CD4-positive, alpha-beta memory T cell (primary cell): ENCODE data around the gene SPDYE5. TPM values are rescaled to one million over a fixed set of nuclear protein-coding genes. Genes with fewer than 3 reads are reported as not detected.
A peak's percentile ranks its signal among the peaks of the same experiment; 100 is the strongest.

ENCODE experiments used
- CTCF ChIA-PET: fragments of 350-600 bp; sonication (Branson Sonifier 250); formaldehyde crosslinking; loops from one replicate; lab custom pipeline; 2021; ENCODE audit warnings: inconsistent platforms; ENCODE audit not compliant: partially characterized antibody; lab: Charles Lee
- POLR2A ChIA-PET: fragments of 350-600 bp; sonication (Branson Sonifier 250); formaldehyde crosslinking; loops from one replicate; lab custom pipeline; 2021; ENCODE audit not compliant: partially characterized antibody; lab: Charles Lee
- DNase-seq, 5 donors: peaks; one replicate each; pipeline versions ENCODE4 v3.0.0 to v3.0.0-alpha.2; 2020 to 2022; ENCODE audit warnings: mixed read lengths in 1 of 5
- H3K27ac ChIP-seq: one replicate; pipeline ENCODE4 v1.7.0; 2013; ENCODE audit warnings: low read depth, low read length
- H3K27me3 ChIP-seq: 2 replicates; pipeline ENCODE4 v1.7.0; 2013; ENCODE audit warnings: mild to moderate bottlenecking, low read length, moderate library complexity; ENCODE audit not compliant: insufficient read depth
- H3K36me3 ChIP-seq: 2 replicates; pipeline ENCODE4 v1.7.0; 2013; ENCODE audit warnings: mild to moderate bottlenecking, low read length, moderate library complexity; ENCODE audit not compliant: insufficient read depth
- H3K4me1 ChIP-seq: 2 replicates; pipeline ENCODE4 v1.7.0; 2013; ENCODE audit warnings: mild to moderate bottlenecking, low read length, moderate library complexity; ENCODE audit not compliant: insufficient read depth
- H3K4me3 ChIP-seq, 2 donors: one replicate each; pipeline ENCODE4 v1.7.0; 2013; ENCODE audit warnings: low read length in 2 of 2, mild to moderate bottlenecking in 1 of 2
- H3K9me3 ChIP-seq, 2 donors: one replicate each; pipeline ENCODE4 v1.7.0; 2013; ENCODE audit warnings: low read length in 2 of 2, control low read depth in 1 of 2; ENCODE audit not compliant: control insufficient read depth in 1 of 2
- H3K27ac Mint-ChIP-seq, 7 donors: one replicate each; pipeline ENCODE4 v1.8.0; 2020 to 2021; ENCODE audit warnings: mixed read lengths in 7 of 7, mild to moderate bottlenecking in 6 of 7, inconsistent platforms in 3 of 7, moderate library complexity in 3 of 7
- H3K27me3 Mint-ChIP-seq, 2 donors: one replicate each; pipeline ENCODE4 v1.8.0; 2020 to 2021; ENCODE audit warnings: mixed read lengths in 2 of 2
- H3K36me3 Mint-ChIP-seq, 2 donors: one replicate each; pipeline ENCODE4 v1.8.0; 2020 to 2021; ENCODE audit warnings: mixed read lengths in 2 of 2, inconsistent platforms in 1 of 2, mild to moderate bottlenecking in 1 of 2
- H3K4me1 Mint-ChIP-seq, 4 donors: one replicate each; pipeline ENCODE4 v1.8.0; 2020 to 2021; ENCODE audit warnings: mixed read lengths in 4 of 4, mild to moderate bottlenecking in 1 of 4
- H3K4me3 Mint-ChIP-seq, 8 donors: one replicate each; pipeline ENCODE4 v1.8.0; 2020 to 2021; ENCODE audit warnings: mixed read lengths in 8 of 8, mild to moderate bottlenecking in 7 of 8, moderate library complexity in 6 of 8, inconsistent platforms in 3 of 8
- H3K9me3 Mint-ChIP-seq, 8 donors: one replicate each; pipeline ENCODE4 v1.8.0; 2020 to 2021; ENCODE audit warnings: mixed read lengths in 8 of 8, mild to moderate bottlenecking in 5 of 8, inconsistent platforms in 3 of 8, moderate library complexity in 1 of 8
- intact Hi-C: fragments of 100-400 bp; cut with micrococcal nuclease; formaldehyde crosslinking; loops from one replicate; pipeline ENCODE4 v1.15.1; 2023
- polyA plus RNA-seq, 2 donors: library from polyadenylated mRNA; unstranded; fragments of 300-500 nt; fragmentation: Illumina TruSeq; gene quantifications; one replicate each; pipeline ENCODE4 v1.2.3, GENCODE V29; 2021
- total RNA-seq, 2 experiments: library from RNA; stranded (reverse); gene quantifications; one replicate each; pipeline ENCODE4 v1.2.3, GENCODE V29; 2021

The SPDYE5 gene
- total and polyA plus RNA-seq, 4 experiments from 2014 or later = 0.29 to 0.56 TPM; not detected in 2

GRCh38 chr7:75536940-75537538, 44.9 kb downstream of the SPDYE5 start:
- CTCF ChIA-PET = no interaction called here
- H3K27ac Mint-ChIP-seq = no peak overlapping the region
- no peak for DNase-seq
- no peak overlapping the region for H3K4me3 Mint-ChIP-seq
- Histone ChIP-seq H3K4me1 (no peaks in the 10 kb centered on the region), H3K9me3 (no peaks in the 10 kb centered on the region), H3K27me3 (no peaks in the 10 kb centered on the region), H3K36me3 (no peaks in the 10 kb centered on the region), H3K27ac (no peak overlapping the region), H3K4me3 (no peak overlapping the region)
- intact Hi-C loops = no loop called here
- POLR2A ChIA-PET = no interaction called here
- no peaks in the 10 kb centered on the region for H3K27me3 Mint-ChIP-seq
- peaks cover 2 to 21% of the 10 kb centered on the region in 2 donors for H3K36me3 Mint-ChIP-seq
- H3K9me3 Mint-ChIP-seq = no peaks in the 10 kb centered on the region
- H3K4me1 Mint-ChIP-seq = no peaks in the 10 kb centered on the region

DNA sequence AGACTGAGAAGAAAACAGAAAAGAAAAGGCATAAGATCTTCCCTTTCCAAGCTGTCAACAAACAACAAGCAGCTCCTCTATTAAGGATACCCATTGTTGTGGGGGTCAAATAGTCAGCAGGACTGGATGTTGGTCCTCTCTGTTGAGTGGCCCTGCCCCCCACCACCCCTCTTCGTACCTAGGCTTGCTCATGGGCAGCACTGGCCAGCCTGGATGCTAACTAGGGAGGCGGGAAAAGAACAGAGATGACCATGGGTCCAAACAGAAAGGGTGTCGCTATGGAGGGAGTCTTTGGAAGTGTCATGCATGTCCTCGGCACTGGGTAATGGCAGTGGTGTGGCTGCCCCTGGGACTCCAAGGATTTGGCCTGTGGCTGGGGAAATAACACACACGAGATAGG, 45.6 kb downstream of the SPDYE5 start:
- ChIA-PET POLR2A (no interaction called here), CTCF (no interaction called here)
- intact Hi-C loops = no loop called here
- Histone ChIP-seq H3K4me3 (no peak overlapping the region), H3K27me3 (no peaks in the 10 kb centered on the region), H3K4me1 (no peaks in the 10 kb centered on the region), H3K36me3 (no peaks in the 10 kb centered on the region), H3K27ac (no peak overlapping the region), H3K9me3 (no peaks in the 10 kb centered on the region)
- H3K36me3 Mint-ChIP-seq = peaks cover 2 to 21% of the 10 kb centered on the region in 2 donors
- H3K4me1 Mint-ChIP-seq = no peaks in the 10 kb centered on the region
- DNase-seq = no peak
- no peaks in the 10 kb centered on the region for H3K27me3 Mint-ChIP-seq
- no peaks in the 10 kb centered on the region for H3K9me3 Mint-ChIP-seq
- H3K4me3 Mint-ChIP-seq = no peak overlapping the region
- H3K27ac Mint-ChIP-seq = no peak overlapping the region

DNA sequence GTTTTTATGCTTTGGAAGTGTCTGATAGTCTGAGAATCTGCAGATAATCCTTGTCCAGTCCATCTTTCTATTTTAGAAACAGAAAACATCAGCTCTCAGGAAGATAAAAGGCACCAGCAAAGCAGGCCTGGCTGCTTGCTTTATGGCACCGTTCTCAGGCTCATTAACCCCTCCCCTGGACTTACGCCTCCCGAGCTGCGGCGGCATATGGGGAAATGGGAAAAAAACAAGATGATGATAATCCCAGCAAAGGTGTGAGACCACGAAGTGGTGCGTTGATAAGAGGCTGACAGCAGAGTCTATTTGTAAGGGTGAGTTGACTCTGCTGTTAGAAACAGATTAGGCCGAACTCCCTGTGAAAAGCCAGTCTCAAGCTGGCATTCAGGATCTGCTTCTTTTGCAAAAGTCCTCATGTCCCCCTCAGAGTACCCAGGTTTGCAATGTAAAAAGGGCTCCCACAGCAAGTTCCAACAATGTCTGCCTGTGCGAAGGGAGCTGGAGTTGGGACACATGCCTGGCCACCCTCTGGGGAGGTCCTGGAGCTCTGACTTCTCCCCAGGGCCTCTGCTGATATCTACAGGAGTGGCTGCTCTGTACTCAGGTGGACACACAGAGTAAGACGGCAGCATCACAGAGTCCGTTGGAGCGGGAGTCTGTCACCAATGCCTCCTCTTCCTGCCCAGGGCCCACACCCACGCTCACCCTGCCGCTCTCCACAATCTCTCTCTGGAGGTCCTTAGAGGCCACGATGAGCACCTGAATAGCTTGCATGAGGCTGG, 54.3 kb downstream of the SPDYE5 start:
- H3K27ac ChIP-seq = no peak overlapping the region
- H3K27me3 Mint-ChIP-seq = no peaks in the 10 kb centered on the region
- CTCF ChIA-PET = no interaction called here
- H3K4me1 Mint-ChIP-seq = no peaks in the 10 kb centered on the region
- H3K4me3 Mint-ChIP-seq = no peak overlapping the region
- H3K9me3 ChIP-seq = no peaks in the 10 kb centered on the region
- no peaks in the 10 kb centered on the region for H3K9me3 Mint-ChIP-seq
- intact Hi-C loops = no loop called here
- H3K4me3 ChIP-seq = no peak overlapping the region
- no peak for DNase-seq
- no peaks in the 10 kb centered on the region for H3K27me3 ChIP-seq
- H3K4me1 ChIP-seq = no peaks in the 10 kb centered on the region
- H3K27ac Mint-ChIP-seq = peak overlapping the region in 2 of 7 donors; percentile 3 to 53
- H3K36me3 Mint-ChIP-seq = peaks cover 1 to 5% of the 10 kb centered on the region in 2 donors
- POLR2A ChIA-PET = no interaction called here
- no peaks in the 10 kb centered on the region for H3K36me3 ChIP-seq

Other genes with a start within 250 kb of the SPDYE5 start
- 10 to 100 TPM; 26.2 to 30.5 TPM for gene TRIM73, start 96.7 kb upstream of the SPDYE5 start, total RNA-seq
- gene TRIM73, start 96.7 kb upstream of the SPDYE5 start, polyA plus RNA-seq = 1 to 10 TPM in 1 of 2 donors, under 1 TPM in 1; 0.15 to 1.5 TPM
- 10 to 100 TPM; 82.3 to 85.3 TPM for gene POM121C, start 6.0 kb upstream of the SPDYE5 start, total RNA-seq
- gene POM121C, start 6.0 kb upstream of the SPDYE5 start, polyA plus RNA-seq = 10 to 100 TPM in 1 of 2 donors, 1 to 10 TPM in 1; 4.2 to 27.3 TPM
- gene HIP1, start 246.6 kb downstream of the SPDYE5 start, total RNA-seq = 1 to 10 TPM; 3.1 to 3.5 TPM
- gene HIP1, start 246.6 kb downstream of the SPDYE5 start, polyA plus RNA-seq = 1 to 10 TPM in 1 of 2 donors, not detected in 1; 2.2 TPM